Fibroblast of gingiva (primary cell): ENCODE results near the gene MED13.
"Not testable (repeated sequence)": the region's sequence is repeated elsewhere in the genome, so short reads cannot be mapped to it uniquely, and the experiment has no call there.

Source experiments
- DNase-seq: peaks from one replicate; pipeline ENCODE4 v3.0.0-alpha.2; 2011; ENCODE audit warnings: low read depth

Gene MED13

GRCh38 chr17:62058611-62059010 lies 6.5 kb downstream of the MED13 start:
- peak; percentile 15 for DNase-seq

GRCh38 chr17:62057696-62058095 lies 7.4 kb downstream of the MED13 start:
- peak; percentile 53 for DNase-seq

- no peak for DNase-seq
Measured at GRCh38 chr17:62052765-62053338, 12.2 kb downstream of the MED13 start.

- DNase-seq, result no peak
Measured at GRCh38 chr17:62051053-62051452, 14.0 kb downstream of the MED13 start.

- DNase-seq, result no peak
Measured at GRCh38 chr17:62049299-62049698, 15.8 kb downstream of the MED13 start.

GRCh38 chr17:62048262-62048661 lies 16.8 kb downstream of the MED13 start:
- no peak for DNase-seq

- DNase-seq, result no peak
Measured at GRCh38 chr17:62045517-62045916, 19.6 kb downstream of the MED13 start.

- DNase-seq, result no peak
Measured at GRCh38 chr17:62045109-62045508, 20.0 kb downstream of the MED13 start.

GRCh38 chr17:62043602-62044001 lies 21.5 kb downstream of the MED13 start:
- DNase-seq, result no peak

- no peak for DNase-seq
Measured at GRCh38 chr17:62043140-62043539, 21.9 kb downstream of the MED13 start.

GRCh38 chr17:62038248-62038647 lies 26.8 kb downstream of the MED13 start:
- no peak for DNase-seq

GRCh38 chr17:62033317-62033716 lies 31.8 kb downstream of the MED13 start:
- no peak for DNase-seq

GRCh38 chr17:62032480-62032879 lies 32.6 kb downstream of the MED13 start:
- DNase-seq, result no peak

- DNase-seq, result no peak
Measured at GRCh38 chr17:62030264-62030663, 34.8 kb downstream of the MED13 start.

GRCh38 chr17:62024866-62025265 lies 40.2 kb downstream of the MED13 start:
- DNase-seq, result no peak

GRCh38 chr17:62017912-62018311 lies 47.2 kb downstream of the MED13 start:
- DNase-seq, result no peak

- DNase-seq, result no peak
Measured at GRCh38 chr17:62017496-62017895, 47.6 kb downstream of the MED13 start.

GRCh38 chr17:62014526-62014925 lies 50.6 kb downstream of the MED13 start:
- DNase-seq, result no peak

GRCh38 chr17:62009220-62009619 lies 55.9 kb downstream of the MED13 start:
- no peak for DNase-seq

GRCh38 chr17:62008294-62008693 lies 56.8 kb downstream of the MED13 start:
- no peak for DNase-seq

GRCh38 chr17:62004388-62004787 lies 60.7 kb downstream of the MED13 start:
- DNase-seq, result no peak

GRCh38 chr17:62003141-62003540 lies 61.9 kb downstream of the MED13 start:
- not testable (repeated sequence) for DNase-seq

GRCh38 chr17:62001105-62001504 lies 64.0 kb downstream of the MED13 start:
- DNase-seq, result no peak

GRCh38 chr17:62000186-62000585 lies 64.9 kb downstream of the MED13 start:
- no peak for DNase-seq

GRCh38 chr17:61998534-61998933 lies 66.5 kb downstream of the MED13 start:
- not testable (repeated sequence) for DNase-seq
